Naive thymus-derived CD8-positive, alpha-beta T cell (primary cell): ENCODE measurements around the gene RASD2. TPM values are rescaled to one million over a fixed set of nuclear protein-coding genes. Genes with fewer than 3 reads are reported as not detected.
"Not testable (repeated sequence)": the region's sequence is repeated elsewhere in the genome, so short reads cannot be mapped to it uniquely, and the experiment has no call there.

Experiments used
- ATAC-seq, 2 donors: fragments of 150-1000 bp; cut with Tn5 transposase in 1 of 2; sonication (Bioruptor Pico), chemical (Tn5 transposase) in 1 of 2; 1 replicate in 1 of 2; 2 replicates in 1 of 2; pipeline ENCODE4 v1.10.0; 2021; ENCODE audit warnings: mild to moderate bottlenecking in 2 of 2, moderate library complexity in 2 of 2
- POLR2A ChIA-PET: fragments of 350-600 bp; sonication (Branson Sonifier 250); formaldehyde crosslinking; loops from one replicate; lab custom pipeline; 2021; ENCODE audit warnings: antibody characterized with exemption; lab: Charles Lee
- DNase-seq, 10 donors: peaks; one replicate each; pipeline versions ENCODE4 v3.0.0 to v3.0.0-alpha.2; 2020 to 2022
- H3K27ac Mint-ChIP-seq, 10 donors: one replicate each; pipeline ENCODE4 v1.8.0; 2020 to 2022; ENCODE audit warnings: mild to moderate bottlenecking in 10 of 10, mixed read lengths in 10 of 10, moderate library complexity in 4 of 10, inconsistent platforms in 1 of 10
- H3K27me3 Mint-ChIP-seq, 5 donors: one replicate each; pipeline ENCODE4 v1.8.0; 2021 to 2022; ENCODE audit warnings: mixed read lengths in 5 of 5
- H3K36me3 Mint-ChIP-seq, 3 donors: one replicate each; pipeline ENCODE4 v1.8.0; 2020 to 2022; ENCODE audit warnings: mixed read lengths in 3 of 3, mild to moderate bottlenecking in 2 of 3, inconsistent platforms in 1 of 3
- H3K4me1 Mint-ChIP-seq, 4 donors: one replicate each; pipeline ENCODE4 v1.8.0; 2021 to 2022; ENCODE audit warnings: mixed read lengths in 4 of 4
- H3K4me3 Mint-ChIP-seq, 10 donors: one replicate each; pipeline ENCODE4 v1.8.0; 2020 to 2022; ENCODE audit warnings: mild to moderate bottlenecking in 10 of 10, mixed read lengths in 10 of 10, moderate library complexity in 6 of 10, inconsistent platforms in 1 of 10
- H3K9me3 Mint-ChIP-seq, 9 donors: one replicate each; pipeline ENCODE4 v1.8.0; 2020 to 2022; ENCODE audit warnings: mixed read lengths in 9 of 9, mild to moderate bottlenecking in 3 of 9, inconsistent platforms in 1 of 9, moderate library complexity in 1 of 9
- polyA plus RNA-seq, 3 donors: library from polyadenylated mRNA; unstranded; fragments of 300-500 nt; fragmentation: Illumina TruSeq; gene quantifications; one replicate each; pipeline ENCODE4 v1.2.3, GENCODE V29; 2021
- total RNA-seq, 8 experiments: library from RNA in 2 of 8; stranded (reverse) in 2 of 8; gene quantifications; one replicate each; pipeline ENCODE4 v1.2.3 and lab custom pipeline; 2021 to 2026

The RASD2 gene, protein sequence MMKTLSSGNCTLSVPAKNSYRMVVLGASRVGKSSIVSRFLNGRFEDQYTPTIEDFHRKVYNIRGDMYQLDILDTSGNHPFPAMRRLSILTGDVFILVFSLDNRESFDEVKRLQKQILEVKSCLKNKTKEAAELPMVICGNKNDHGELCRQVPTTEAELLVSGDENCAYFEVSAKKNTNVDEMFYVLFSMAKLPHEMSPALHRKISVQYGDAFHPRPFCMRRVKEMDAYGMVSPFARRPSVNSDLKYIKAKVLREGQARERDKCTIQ
- total RNA-seq (not detected), polyA plus RNA-seq (under 1 TPM in 1 of 3 donors, not detected in 2; 0.11 TPM), total RNA-seq (lab: John Stamatoyannopoulos, UW) (0 to 4.5 (median 0.26) reads per million in 6 experiments)

DNA sequence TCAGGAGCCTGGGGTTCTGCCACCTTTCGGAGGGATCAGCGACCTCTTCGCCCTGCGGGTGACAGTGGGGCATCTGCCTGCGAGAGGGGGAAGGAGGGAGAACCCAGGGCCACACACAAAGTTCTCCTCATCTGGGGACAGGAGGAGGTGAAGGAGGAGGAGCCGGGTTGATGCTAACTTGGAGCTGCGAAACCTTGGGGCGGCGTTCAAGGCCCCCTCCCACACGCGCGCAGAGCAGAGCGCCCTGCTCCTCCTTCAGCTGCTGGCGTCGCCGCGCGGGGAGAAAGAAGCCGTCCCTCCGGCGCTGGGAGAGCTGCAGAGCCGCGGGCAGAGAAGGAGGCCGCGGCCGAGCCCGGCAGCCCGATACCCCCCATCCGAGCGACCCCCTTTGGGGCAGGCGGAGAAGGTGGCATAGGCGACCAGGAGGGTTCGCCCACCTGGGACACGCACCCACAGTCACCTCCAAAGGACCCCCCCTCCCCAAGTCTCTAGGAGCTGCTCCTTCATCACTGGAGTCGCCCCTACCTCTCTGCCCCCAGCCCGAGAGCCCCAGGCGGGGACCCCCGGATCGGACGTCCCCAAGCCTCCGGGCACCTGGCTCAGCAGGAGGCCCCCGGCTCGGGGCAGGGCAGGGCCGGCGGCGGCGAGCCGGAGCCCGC lies at the start of gene RASD2:
Gene RASD2 (plus strand): TSS at position 237 of the 659 bp plus-strand sequence. CDS start 5,979 bp downstream, outside the sequence.
- H3K27ac Mint-ChIP-seq = peak within 1 kb of the TSS in 6 of 10 donors; percentile 18 to 61 (median 49)
- ATAC-seq (peak; percentile 62 to 66), DNase-seq (peak in 7 of 10 donors; percentile 15 to 47 (median 28))
- H3K27me3 Mint-ChIP-seq = peaks cover 14 to 45% (median 26%) of the 10 kb centered on the region in 5 donors
- H3K4me3 Mint-ChIP-seq = peak within 1 kb of the TSS; percentile 68 to 87 (median 76)
- no peaks in the 10 kb centered on the region for H3K9me3 Mint-ChIP-seq
- no peaks in the 10 kb centered on the region for H3K36me3 Mint-ChIP-seq
- POLR2A ChIA-PET = interaction anchor here (0.6 to 2.7 kb wide), 2 partner anchors 11 to 161 kb away, joined by 5 to 15 read pairs; no protein-coding TSS in a partner anchor
- H3K4me1 Mint-ChIP-seq = peaks cover 11 to 25% (median 22%) of the 10 kb centered on the region in 4 donors

DNA sequence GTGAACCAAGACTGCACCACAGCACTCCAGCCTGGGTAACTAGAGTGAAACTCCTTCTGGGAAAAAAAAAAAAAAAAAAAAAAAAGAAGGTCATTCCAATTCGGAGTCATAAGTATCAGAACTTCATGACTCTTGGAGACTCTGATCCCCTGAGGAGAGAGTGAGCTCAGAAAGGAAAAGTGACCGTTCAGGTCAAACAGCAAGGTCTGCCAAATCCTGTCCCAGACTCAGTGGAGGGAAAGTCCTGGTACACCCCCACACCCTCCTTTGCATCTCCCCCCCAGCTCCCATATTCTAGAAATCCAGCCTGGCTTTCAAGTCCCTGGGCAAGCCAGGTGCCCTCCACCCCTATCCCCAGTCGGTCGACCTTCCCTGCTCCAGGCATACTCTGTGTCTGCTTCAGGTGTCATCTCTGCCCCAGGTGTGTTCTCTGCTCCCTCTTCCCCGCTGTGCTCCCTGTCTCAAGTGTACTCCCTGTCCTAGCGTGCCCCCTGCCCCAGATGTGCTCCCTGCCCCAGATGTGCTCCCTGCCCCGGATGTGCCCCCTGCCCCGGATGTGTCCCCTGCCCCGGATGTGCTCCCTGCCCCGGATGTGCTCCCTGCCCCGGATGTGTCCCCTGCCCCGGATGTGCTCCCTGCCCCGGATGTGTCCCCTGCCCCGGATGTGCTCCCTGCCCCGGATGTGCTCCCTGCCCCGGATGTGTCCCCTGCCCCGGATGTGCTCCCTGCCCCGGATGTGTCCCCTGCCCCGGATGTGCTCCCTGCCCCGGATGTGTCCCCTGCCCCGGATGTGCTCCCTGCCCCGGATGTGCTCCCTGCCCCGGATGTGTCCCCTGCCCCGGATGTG lies 49.3 kb upstream of the RASD2 start:
- DNase-seq, H3K4me1 Mint-ChIP-seq, H3K27ac Mint-ChIP-seq, ATAC-seq, H3K4me3 Mint-ChIP-seq, H3K9me3 Mint-ChIP-seq, H3K36me3 Mint-ChIP-seq: not testable (repeated sequence)
- peaks cover 18 to 52% (median 46%) of the 10 kb centered on the region in 5 donors for H3K27me3 Mint-ChIP-seq
- POLR2A ChIA-PET = interaction anchor here (0.6 kb wide), 1 partner anchor 45 kb away, joined by 12 read pairs; no protein-coding TSS in a partner anchor

DNA sequence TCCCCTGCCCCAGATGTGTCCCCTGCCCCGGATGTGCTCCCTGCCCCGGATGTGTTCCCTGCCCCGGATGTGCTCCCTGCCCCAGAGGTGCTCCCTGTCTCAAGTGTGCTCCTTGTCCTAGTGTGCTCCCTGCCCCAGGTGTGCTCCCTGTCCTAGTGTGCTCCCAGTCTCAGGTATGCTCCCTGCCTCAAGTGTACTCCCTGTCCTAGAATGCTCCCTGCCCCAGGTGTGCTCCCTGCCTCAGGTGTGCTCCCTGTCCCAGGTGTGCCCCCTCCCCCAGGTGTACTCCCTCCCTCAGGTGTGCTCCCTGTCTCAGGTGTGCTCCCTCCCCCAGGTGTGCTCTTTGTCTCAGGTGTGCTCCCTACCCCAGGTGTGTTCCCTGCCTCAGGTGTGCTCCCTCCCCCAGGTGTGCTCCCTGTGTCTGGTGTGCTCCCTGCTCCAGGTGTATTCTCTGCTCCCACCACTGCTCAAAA lies 48.7 kb upstream of the RASD2 start:
- ATAC-seq (no peak), DNase-seq (no peak)
- no peak overlapping the region for H3K4me3 Mint-ChIP-seq
- peaks cover 18 to 49% (median 43%) of the 10 kb centered on the region in 5 donors for H3K27me3 Mint-ChIP-seq
- H3K4me1 Mint-ChIP-seq = no peaks in the 10 kb centered on the region
- no peaks in the 10 kb centered on the region for H3K9me3 Mint-ChIP-seq
- no peaks in the 10 kb centered on the region for H3K36me3 Mint-ChIP-seq
- POLR2A ChIA-PET = no interaction called here
- H3K27ac Mint-ChIP-seq = no peak overlapping the region

DNA sequence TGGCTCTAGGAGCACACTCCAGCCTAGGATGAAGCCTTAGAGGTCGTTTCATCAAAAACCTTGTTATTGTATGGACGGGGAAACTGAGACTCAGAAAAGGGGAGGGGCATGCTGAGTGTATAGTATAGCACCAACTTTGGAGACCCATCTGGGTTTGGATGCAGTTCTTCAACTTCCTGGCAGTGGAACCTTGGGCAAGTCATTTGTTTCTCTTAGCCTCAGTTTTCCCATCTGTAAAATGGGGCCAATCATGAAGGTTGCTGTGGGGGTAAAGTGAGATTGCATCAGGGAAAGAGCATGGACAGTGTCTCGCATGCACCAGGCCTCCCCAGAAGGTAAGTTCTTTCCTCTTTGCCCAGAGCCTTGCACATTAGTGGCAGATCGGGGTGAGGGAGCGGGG lies 47.6 kb upstream of the RASD2 start:
- Mint-ChIP-seq H3K27me3 (peaks cover 15 to 47% (median 41%) of the 10 kb centered on the region in 5 donors), H3K4me1 (no peaks in the 10 kb centered on the region), H3K4me3 (no peak overlapping the region), H3K27ac (no peak overlapping the region), H3K36me3 (no peaks in the 10 kb centered on the region), H3K9me3 (no peaks in the 10 kb centered on the region)
- DNase-seq (no peak), ATAC-seq (no peak)
- POLR2A ChIA-PET = interaction anchor here (0.5 kb wide), 1 partner anchor 43 kb away, joined by 5 read pairs; no protein-coding TSS in a partner anchor

DNA sequence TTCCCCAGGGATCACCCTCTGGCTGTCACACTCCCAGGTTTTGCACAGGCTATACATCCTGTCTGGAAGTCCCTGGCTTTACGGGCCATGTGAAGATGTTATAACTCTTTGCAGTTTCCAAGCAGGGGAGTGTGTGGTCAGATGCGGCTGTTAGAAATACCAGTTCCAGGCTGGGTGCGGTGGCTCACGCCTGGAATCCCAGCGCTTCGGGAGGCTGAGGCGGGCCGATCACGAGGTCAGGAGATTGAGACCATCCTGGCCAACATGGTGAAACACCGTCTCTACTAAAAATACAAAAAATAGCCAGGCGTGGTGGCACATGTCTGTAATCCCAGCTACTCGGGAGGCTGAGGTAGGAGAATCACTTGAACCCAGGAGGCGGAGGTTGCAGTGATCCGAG lies 44.9 kb upstream of the RASD2 start:
- H3K4me1 Mint-ChIP-seq, POLR2A ChIA-PET, DNase-seq, H3K27ac Mint-ChIP-seq, H3K36me3 Mint-ChIP-seq, H3K4me3 Mint-ChIP-seq, H3K9me3 Mint-ChIP-seq, ATAC-seq: not testable (repeated sequence)
- peaks cover 24 to 59% (median 41%) of the 10 kb centered on the region in 5 donors for H3K27me3 Mint-ChIP-seq

DNA sequence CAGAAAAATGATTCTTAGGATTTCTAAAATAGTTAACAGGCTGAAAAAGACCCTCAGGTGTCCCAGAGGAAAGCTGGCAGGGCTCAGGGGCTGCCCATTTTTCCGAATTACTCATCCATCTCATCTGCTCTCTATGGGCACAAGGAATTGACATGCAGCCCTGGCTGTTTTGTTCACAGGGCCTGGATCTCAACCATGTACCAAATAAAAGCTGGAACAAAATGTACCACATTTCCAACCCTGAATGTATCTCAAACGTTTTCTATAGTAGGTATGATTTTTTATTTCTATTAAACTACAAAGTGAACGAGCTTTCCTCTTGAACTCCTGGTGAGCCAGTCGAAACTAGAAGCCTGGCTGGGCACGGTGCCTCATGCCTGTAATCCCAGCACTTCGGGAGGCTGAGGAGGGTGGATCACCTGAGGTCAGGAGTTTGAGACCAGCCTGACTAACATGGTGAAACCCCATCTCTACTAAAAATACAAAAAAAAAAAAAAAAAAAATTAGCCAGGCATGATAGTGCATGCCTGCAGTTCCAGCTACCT lies 43.8 kb upstream of the RASD2 start:
- no peak for DNase-seq
- POLR2A ChIA-PET = no interaction called here
- Mint-ChIP-seq H3K9me3 (no peaks in the 10 kb centered on the region), H3K36me3 (no peaks in the 10 kb centered on the region), H3K4me1 (no peaks in the 10 kb centered on the region), H3K4me3 (no peak overlapping the region), H3K27ac (no peak overlapping the region), H3K27me3 (peaks cover 24 to 60% (median 41%) of the 10 kb centered on the region in 5 donors)
- no peak for ATAC-seq

DNA sequence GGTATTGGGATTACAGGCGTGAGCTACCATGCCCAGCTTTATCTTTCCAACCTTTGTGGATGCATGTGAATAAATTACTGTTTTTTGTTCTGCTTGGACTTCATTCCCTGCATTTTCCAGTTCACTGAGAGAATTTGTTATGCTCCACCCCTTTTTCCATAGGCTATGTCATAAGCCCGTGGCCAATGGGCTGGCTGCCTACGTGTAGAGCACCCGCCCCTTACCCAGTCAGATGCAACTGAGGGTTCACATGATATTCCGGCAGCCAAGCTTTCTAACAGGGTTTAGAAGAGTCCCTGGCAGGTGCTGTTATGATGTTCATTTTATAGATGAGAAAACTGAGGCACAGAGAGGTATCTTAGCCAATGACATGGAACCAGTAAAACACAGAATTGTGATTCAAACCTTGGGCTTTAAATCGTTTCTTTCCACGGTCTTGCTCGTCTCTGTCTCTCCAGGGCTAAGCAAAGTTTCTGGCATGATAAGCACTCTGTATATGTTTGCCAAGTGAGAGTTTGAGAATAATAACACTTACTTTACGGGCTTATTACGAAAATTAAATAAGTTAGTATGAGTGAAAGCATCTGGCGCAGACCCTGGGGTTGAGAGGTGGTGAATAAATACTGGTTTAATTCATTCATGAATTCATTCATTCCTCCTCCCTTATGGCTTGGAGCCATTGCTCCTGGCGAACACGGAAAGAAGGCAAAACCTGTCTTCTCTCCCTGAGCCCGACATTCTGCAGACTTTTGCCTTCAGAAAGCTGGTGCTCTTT lies 42.4 kb upstream of the RASD2 start:
- DNase-seq (no peak), ATAC-seq (no peak)
- POLR2A ChIA-PET = no interaction called here
- Mint-ChIP-seq H3K9me3 (no peaks in the 10 kb centered on the region), H3K4me3 (no peak overlapping the region), H3K36me3 (no peaks in the 10 kb centered on the region), H3K27ac (peak overlapping the region in 1 of 10 donors; percentile 47), H3K4me1 (no peaks in the 10 kb centered on the region), H3K27me3 (peaks cover 26 to 50% (median 46%) of the 10 kb centered on the region in 5 donors)

DNA sequence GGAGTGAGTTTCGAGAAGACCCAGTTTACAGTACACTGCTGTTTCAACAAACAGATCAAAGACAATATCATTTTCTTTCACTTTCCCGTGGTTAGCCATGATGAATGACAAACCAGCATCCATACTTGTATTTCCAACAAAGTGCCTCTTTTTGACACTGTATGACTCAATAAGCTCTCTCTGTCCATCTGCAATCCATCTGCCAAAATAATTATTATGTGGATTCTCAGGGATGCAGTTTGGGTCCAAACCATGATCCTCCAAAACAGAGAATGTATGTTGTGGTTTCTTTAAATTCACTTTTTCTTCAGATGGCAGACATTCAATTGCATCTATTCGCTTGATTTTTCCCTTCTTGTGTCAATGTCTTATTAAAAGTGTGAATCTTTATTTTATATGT lies 37.8 kb upstream of the RASD2 start:
- POLR2A ChIA-PET = no interaction called here
- Mint-ChIP-seq H3K27me3 (peaks cover 11 to 30% (median 23%) of the 10 kb centered on the region in 5 donors), H3K4me3 (no peak overlapping the region), H3K4me1 (no peaks in the 10 kb centered on the region), H3K9me3 (no peaks in the 10 kb centered on the region), H3K36me3 (no peaks in the 10 kb centered on the region), H3K27ac (no peak overlapping the region)
- DNase-seq (no peak), ATAC-seq (no peak)

DNA sequence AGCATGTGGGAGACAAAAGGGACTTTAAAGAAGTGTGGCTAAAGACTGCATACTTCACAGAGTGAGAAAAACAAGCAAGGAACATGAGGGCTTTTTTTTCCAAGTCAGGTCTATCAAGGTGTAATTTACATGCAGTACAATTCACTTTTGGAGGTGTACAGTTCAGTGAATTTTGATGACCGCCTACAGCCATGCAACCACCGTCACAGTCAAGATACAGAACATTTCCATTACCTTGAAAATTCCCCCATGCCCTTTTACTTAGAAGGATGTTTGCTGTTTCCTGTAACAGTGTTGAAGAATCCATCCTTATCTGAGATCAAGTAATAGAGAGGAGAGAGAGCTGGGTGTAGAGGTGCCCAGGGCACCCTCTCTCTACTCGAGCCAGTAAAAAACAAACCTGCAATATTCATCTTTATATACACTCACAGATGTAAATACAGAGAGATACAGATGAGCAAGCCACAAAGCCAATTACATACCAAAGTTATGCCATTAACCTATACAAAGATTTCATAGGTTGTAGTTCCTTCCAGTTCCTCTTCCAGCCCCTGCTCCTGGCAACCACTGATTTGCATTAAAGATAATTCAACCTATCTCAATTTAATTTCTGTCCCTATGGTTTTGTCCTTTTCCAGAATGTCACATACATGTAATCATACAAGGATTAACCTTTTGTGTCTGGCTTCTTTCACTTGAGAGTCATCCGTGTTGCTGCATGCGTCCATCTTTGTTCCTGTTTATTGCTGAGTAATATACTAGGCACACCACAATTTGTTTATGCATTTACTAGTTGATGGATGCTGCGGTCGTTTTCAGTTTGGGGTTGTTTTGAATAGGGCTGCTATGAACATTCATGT lies 35.0 kb upstream of the RASD2 start:
- H3K36me3 Mint-ChIP-seq = no peaks in the 10 kb centered on the region
- POLR2A ChIA-PET = no interaction called here
- H3K27me3 Mint-ChIP-seq = peaks cover 0 to 21% (median 16%) of the 10 kb centered on the region in 5 donors
- H3K9me3 Mint-ChIP-seq = no peaks in the 10 kb centered on the region
- no peak for DNase-seq
- H3K27ac Mint-ChIP-seq = no peak overlapping the region
- H3K4me1 Mint-ChIP-seq = no peaks in the 10 kb centered on the region
- no peak for ATAC-seq
- no peak overlapping the region for H3K4me3 Mint-ChIP-seq

DNA sequence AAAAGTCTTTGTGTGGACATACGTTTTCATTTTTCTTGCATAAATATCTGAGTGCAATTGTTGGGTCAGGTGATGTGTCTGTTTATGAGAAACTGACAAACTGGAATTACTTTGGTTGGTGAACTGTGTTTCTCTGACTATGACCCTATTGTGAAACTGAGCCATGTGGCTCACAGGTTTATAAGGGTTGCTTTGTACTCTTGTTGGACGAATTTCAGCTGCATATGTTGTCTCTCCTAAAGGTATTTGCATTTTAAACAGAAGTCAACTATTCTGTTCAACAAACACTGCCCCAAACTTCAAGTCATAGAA lies 34.4 kb upstream of the RASD2 start:
- ATAC-seq = no peak
- Mint-ChIP-seq H3K9me3 (no peaks in the 10 kb centered on the region), H3K4me3 (no peak overlapping the region), H3K27me3 (peaks cover 0 to 21% (median 16%) of the 10 kb centered on the region in 5 donors), H3K4me1 (no peaks in the 10 kb centered on the region), H3K36me3 (no peaks in the 10 kb centered on the region), H3K27ac (no peak overlapping the region)
- POLR2A ChIA-PET = no interaction called here
- DNase-seq = no peak

DNA sequence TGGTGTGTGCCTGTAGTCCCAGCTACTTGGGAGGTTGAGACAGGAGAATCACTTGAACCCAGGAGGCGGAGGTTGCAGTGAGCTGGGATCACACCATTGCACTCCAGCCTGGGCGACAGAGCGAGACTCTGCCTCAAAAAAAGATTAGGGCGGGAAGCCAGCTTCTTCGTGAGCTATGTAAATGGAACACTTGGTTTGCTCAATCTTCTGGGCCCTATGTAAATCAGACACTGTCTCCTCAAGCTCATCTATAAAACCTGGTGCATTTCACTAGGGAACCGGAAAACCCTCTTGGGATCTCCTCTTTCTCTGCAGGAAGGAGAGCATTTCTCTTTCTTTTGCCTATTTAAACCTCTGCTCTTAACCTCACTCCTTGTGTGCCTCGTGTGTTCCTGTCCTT lies 32.8 kb upstream of the RASD2 start:
- H3K36me3 Mint-ChIP-seq, DNase-seq, POLR2A ChIA-PET, ATAC-seq, H3K4me1 Mint-ChIP-seq, H3K27ac Mint-ChIP-seq, H3K9me3 Mint-ChIP-seq, H3K4me3 Mint-ChIP-seq: not testable (repeated sequence)
- peaks cover 0 to 20% (median 11%) of the 10 kb centered on the region in 5 donors for H3K27me3 Mint-ChIP-seq
